A549 (cell line): Measurements from ENCODE around the gene C8A. TPM values are rescaled to one million over a fixed set of nuclear protein-coding genes. Genes with fewer than 3 reads are reported as not detected.

Experiments
- ATAC-seq, 2 experiments: fragments of 200-7000 bp in 1 of 2; fragments of >200 bp in 1 of 2; cut with Nextera tagmentation in 1 of 2; cut with Tn5 transposase in 1 of 2; 3 replicates each; pipeline versions ENCODE4 v1.8.0 to v1.9.1; 2018 to 2020; ENCODE audit warnings: mild to moderate bottlenecking in 1 of 2, moderate library complexity in 1 of 2
- CTCF ChIA-PET: fragments of 300-600 bp; sonication (Branson Sonifier 250); formaldehyde crosslinking; extraction: SDS; loops from one replicate; lab custom pipeline; 2021; ENCODE audit warnings: antibody characterized with exemption, inconsistent platforms; lab: Yijun Ruan, JAX
- POLR2A ChIA-PET: fragments of 350-600 bp; formaldehyde crosslinking; extraction: SDS; loops from one replicate; lab custom pipeline; 2021; ENCODE audit warnings: antibody characterized with exemption, inconsistent platforms; lab: Yijun Ruan, JAX
- DNase-seq, 2 experiments: peaks; one replicate each; pipeline versions ENCODE4 v3.0.0 to v3.0.0-alpha.2; 2011 to 2016; ENCODE audit warnings: low read depth in 1 of 2, low spot score in 1 of 2
- FAIRE-seq: peaks from 2 replicates; lab custom pipeline; 2011; peaks lifted over from hg19 to GRCh38; lab: Jason Lieb, UNC
- H3K27ac ChIP-seq, 2 experiments: fragments of >200 bp; sonication (Bioruptor Twin); formaldehyde crosslinking; 3 replicates each; pipeline ENCODE4 v1.5.1; 2016 to 2017
- H3K4me1 ChIP-seq: fragments of >200 bp; sonication (Bioruptor Twin); formaldehyde crosslinking; 3 replicates; pipeline ENCODE4 v1.6.1; 2016
- H3K4me2 ChIP-seq: fragments of >200 bp; sonication (Bioruptor Twin); formaldehyde crosslinking; 3 replicates; pipeline ENCODE4 v1.6.1; 2016
- H3K4me3 ChIP-seq: fragments of >200 bp; sonication (Bioruptor Twin); formaldehyde crosslinking; 3 replicates; pipeline ENCODE4 v1.5.1; 2016
- H3K9me3 ChIP-seq: fragments of >200 bp; sonication (Bioruptor Twin); formaldehyde crosslinking; 3 replicates; pipeline ENCODE4 v1.6.1; 2016
- ATOH8 ChIP-seq: fragments of 250-450 bp; sonication (Bioruptor Pico); IDR thresholded peaks from 2 replicates; pipeline ENCODE4 v1.5.0; 2020; ENCODE audit warnings: low read depth, mild to moderate bottlenecking, moderate library complexity
- BHLHE40 ChIP-seq: IDR thresholded peaks from 2 replicates; pipeline ENCODE4 v1.6.1; 2012; ENCODE audit warnings: low read depth, low read length, inconsistent platforms
- CEBPB ChIP-seq, 2 experiments: fragments of >200 bp in 1 of 2; sonication (Bioruptor Twin) in 1 of 2; formaldehyde crosslinking in 1 of 2; IDR thresholded peaks; 2 replicates each; pipeline ENCODE4 v1.6.1; 2012 to 2016
- CHD4 ChIP-seq: fragments of 200-600 bp; sonication (generic); IDR thresholded peaks from 2 replicates; pipeline ENCODE4 v1.6.1; 2016; ENCODE audit warnings: antibody characterized with exemption, mild to moderate bottlenecking, borderline replicate concordance
- EHF ChIP-seq: fragments of 250-450 bp; sonication (Bioruptor Pico); IDR thresholded peaks from 2 replicates; pipeline ENCODE4 v1.5.0; 2020; ENCODE audit warnings: mild to moderate bottlenecking
- ESRRA ChIP-seq: fragments of 150-350 bp; IDR thresholded peaks from 2 replicates; pipeline ENCODE4 v1.6.1; 2014; ENCODE audit warnings: mild to moderate bottlenecking, low read length, borderline replicate concordance
- FOSL2 ChIP-seq, 2 experiments: fragments of 450-650 bp in 1 of 2; fragments of >200 bp in 1 of 2; sonication (Bioruptor Twin) in 1 of 2; formaldehyde crosslinking; IDR thresholded peaks; 2 replicates each; pipeline versions ENCODE4 v1.5.0 to v1.6.1; 2016 to 2020; ENCODE audit warnings: mild to moderate bottlenecking in 1 of 2, moderate library complexity in 1 of 2
- GATA3 ChIP-seq: IDR thresholded peaks from 2 replicates; pipeline ENCODE4 v1.6.1; 2012; ENCODE audit warnings: borderline replicate concordance
- HDAC2 ChIP-seq: fragments of 200-600 bp; sonication (generic); IDR thresholded peaks from 2 replicates; pipeline ENCODE4 v1.6.1; 2016
- HES2 ChIP-seq: fragments of >200 bp; sonication (Bioruptor Twin); formaldehyde crosslinking; IDR thresholded peaks from 2 replicates; pipeline ENCODE4 v1.6.1; 2016
- JUN ChIP-seq, 2 experiments: fragments of >200 bp; sonication (Bioruptor Twin); formaldehyde crosslinking; IDR thresholded peaks; 2 replicates in 1 of 2; 3 replicates in 1 of 2; pipeline ENCODE4 v1.6.1; 2016 to 2017
- KDM1A ChIP-seq: fragments of 200-600 bp; sonication (generic); IDR thresholded peaks from 2 replicates; pipeline ENCODE4 v1.6.1; 2016; ENCODE audit warnings: low read depth, mild to moderate bottlenecking
- KDM5A ChIP-seq: fragments of 200-600 bp; sonication (generic); IDR thresholded peaks from 2 replicates; pipeline ENCODE4 v1.6.1; 2016; ENCODE audit warnings: antibody characterized with exemption, mild to moderate bottlenecking
- MYC ChIP-seq: IDR thresholded peaks from 2 replicates; pipeline ENCODE4 v1.6.1; 2012; ENCODE audit warnings: mild to moderate bottlenecking, inconsistent platforms, low read length, improper control_type of control experiment, borderline replicate concordance
- NFE2L2 ChIP-seq: fragments of 150-350 bp; conservative IDR thresholded peaks from 2 replicates; pipeline ENCODE4 v1.6.1; 2014; ENCODE audit warnings: low read length
- POLR2AphosphoS2 ChIP-seq: conservative IDR thresholded peaks from 2 replicates; pipeline ENCODE4 v1.6.1; 2012; ENCODE audit warnings: low read length, improper control_type of control experiment, inconsistent platforms
- RAD21 ChIP-seq, 2 experiments: fragments of >200 bp in 1 of 2; sonication (Bioruptor Twin) in 1 of 2; formaldehyde crosslinking in 1 of 2; IDR thresholded peaks in 1 of 2; conservative IDR thresholded peaks in 1 of 2; 2 replicates in 1 of 2; 3 replicates in 1 of 2; pipeline ENCODE4 v1.6.1; 2012 to 2018; ENCODE audit warnings: inconsistent platforms in 1 of 2
- RARB ChIP-seq: fragments of 250-450 bp; sonication (Bioruptor Pico); IDR thresholded peaks from 2 replicates; pipeline ENCODE4 v1.8.0; 2021; ENCODE audit warnings: mild to moderate bottlenecking, moderate library complexity
- RCOR1 ChIP-seq: fragments of 150-350 bp; IDR thresholded peaks from 2 replicates; pipeline ENCODE4 v1.6.1; 2014; ENCODE audit warnings: antibody characterized with exemption, low read length, low read depth
- RFX5 ChIP-seq: fragments of 450-650 bp; IDR thresholded peaks from 2 replicates; pipeline ENCODE4 v1.7.1; 2014; ENCODE audit warnings: antibody characterized with exemption, mild to moderate bottlenecking, moderate library complexity
- RNF2 ChIP-seq: fragments of 200-600 bp; sonication (generic); IDR thresholded peaks from 2 replicates; pipeline ENCODE4 v1.6.1; 2016; ENCODE audit warnings: low read depth, mild to moderate bottlenecking, antibody characterized with exemption, moderate library complexity, borderline replicate concordance
- ZC3H11A ChIP-seq: fragments of 450-650 bp; IDR thresholded peaks from 2 replicates; pipeline ENCODE4 v1.6.1; 2014; ENCODE audit warnings: antibody characterized with exemption, mild to moderate bottlenecking
- ZNF302 ChIP-seq: fragments of 250-450 bp; sonication (Bioruptor Pico); IDR thresholded peaks from 2 replicates; pipeline ENCODE4 v1.9.0; 2021; ENCODE audit warnings: inconsistent platforms, mild to moderate bottlenecking, moderate library complexity
- ZSCAN20 ChIP-seq: fragments of 250-450 bp; sonication (Bioruptor Pico); IDR thresholded peaks from 2 replicates; pipeline ENCODE4 v1.8.0; 2022; ENCODE audit warnings: mild to moderate bottlenecking, moderate library complexity
- WGBS: methylation state at CpG from one replicate; pipeline ENCODE4 v1.1.6; 2017; ENCODE audit errors: missing lambda C conversion rate; 5-methylcytosine and 5-hydroxymethylcytosine counted together
- polyA plus RNA-seq, 4 experiments: library from polyadenylated mRNA; depleted of rRNA in 3 of 4; stranded (reverse); fragments of >200 nt; fragmentation: RNase III in 1 of 4; extraction: RNeasy Plus Mini Kit Qiagen cat#74134 plus additional on column Dnase treatment in 1 of 4; gene quantifications; 2 replicates in 3 of 4; 3 replicates in 1 of 4; pipeline ENCODE4 v1.2.3, GENCODE V29; 2011 to 2017
- TF ChIP-seq, protein P1 (sequence below): fragments of 150-350 bp; IDR thresholded peaks from 2 replicates; pipeline ENCODE4 v1.6.1; 2014; ENCODE audit warnings: low read depth, mild to moderate bottlenecking, low read length
- TF ChIP-seq, protein P2 (sequence below): IDR thresholded peaks from 2 replicates; pipeline ENCODE4 v1.6.1; 2012

The C8A gene
- polyA plus RNA-seq, 2 of the 4 experiments (the other 2 are of a cell fraction): not detected

GRCh38 chr1:56824938-56825337 lies 29.7 kb upstream of the C8A start:
- no peak for ATAC-seq
- WGBS: 50% methylated on average over 1 of the region's 1 CpG

DNA sequence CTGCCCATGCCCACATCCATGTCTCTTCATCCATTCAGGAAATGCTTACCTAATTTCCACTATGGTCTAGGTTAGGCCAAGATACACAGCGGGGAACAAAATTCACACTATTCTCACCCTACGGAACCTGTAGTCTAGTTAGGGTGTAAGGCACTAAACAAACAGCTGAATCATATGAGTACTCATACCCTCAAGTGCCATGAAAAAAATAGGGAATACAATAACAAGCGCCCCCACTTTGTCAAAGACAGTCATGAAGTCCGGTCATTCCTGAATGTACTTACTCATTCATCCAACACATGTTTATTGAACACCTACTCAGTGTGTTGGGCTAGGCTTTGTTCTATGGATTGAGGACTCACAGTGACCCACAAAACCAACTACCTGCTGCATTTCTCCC lies 29.2 kb upstream of the C8A start:
- H3K4me2 ChIP-seq: no peak overlapping the region
- H3K27ac ChIP-seq: no peak overlapping the region
- H3K9me3 ChIP-seq: no peaks in the 10 kb centered on the region
- ATAC-seq (no peak), FAIRE-seq (no peak), DNase-seq (no peak)
- peaks cover 5% of the 10 kb centered on the region for H3K4me1 ChIP-seq
- WGBS: 14% methylated on average over 4 of the region's 4 CpGs
- H3K4me3 ChIP-seq: no peak overlapping the region
- POLR2A ChIA-PET: no interaction called here
- TF ChIP-seq CEBPB (IDR thresholded peaks at IDR 0.05) (no peak), GATA3 (no peak), BHLHE40 (no peak), HES2 (no peak), ZNF302 (CRISPR knock-in tag) (no peak), NFE2L2 (no peak), CHD4 (no peak), EHF (CRISPR knock-in tag) (no peak), KDM5A (no peak)
- CTCF ChIA-PET: no interaction called here

More at GRCh38 chr1:56824938-56825337, 29.7 kb upstream of the C8A start:
- Histone ChIP-seq H3K27ac (no peak overlapping the region), H3K4me2 (no peak overlapping the region), H3K4me1 (peaks cover 5% of the 10 kb centered on the region), H3K4me3 (no peak overlapping the region), H3K9me3 (no peaks in the 10 kb centered on the region)
- TF ChIP-seq, protein P1, sequence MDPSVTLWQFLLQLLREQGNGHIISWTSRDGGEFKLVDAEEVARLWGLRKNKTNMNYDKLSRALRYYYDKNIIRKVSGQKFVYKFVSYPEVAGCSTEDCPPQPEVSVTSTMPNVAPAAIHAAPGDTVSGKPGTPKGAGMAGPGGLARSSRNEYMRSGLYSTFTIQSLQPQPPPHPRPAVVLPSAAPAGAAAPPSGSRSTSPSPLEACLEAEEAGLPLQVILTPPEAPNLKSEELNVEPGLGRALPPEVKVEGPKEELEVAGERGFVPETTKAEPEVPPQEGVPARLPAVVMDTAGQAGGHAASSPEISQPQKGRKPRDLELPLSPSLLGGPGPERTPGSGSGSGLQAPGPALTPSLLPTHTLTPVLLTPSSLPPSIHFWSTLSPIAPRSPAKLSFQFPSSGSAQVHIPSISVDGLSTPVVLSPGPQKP: no peak
- TF ChIP-seq RARB (no peak), ZSCAN20 (CRISPR knock-in tag) (no peak), JUN (IDR thresholded peaks at IDR 0.05) (no peak), RCOR1 (no peak), RFX5 (no peak), ESRRA (no peak), KDM1A (no peak), CHD4 (no peak), RNF2 (no peak), FOSL2 (IDR thresholded peaks at IDR 0.05) (no peak), FOSL2 (CRISPR knock-in tag; IDR thresholded peaks at IDR 0.05) (no peak), ZC3H11A (no peak), ATOH8 (CRISPR knock-in tag) (no peak), RAD21 (conservative IDR thresholded peaks at IDR 0.05 in 1 of 2, IDR thresholded peaks at IDR 0.05 in 1 of 2) (no peak), POLR2AphosphoS2 (no peak), HDAC2 (no peak), HES2 (no peak), MYC (no peak)
- TF ChIP-seq, protein P2, sequence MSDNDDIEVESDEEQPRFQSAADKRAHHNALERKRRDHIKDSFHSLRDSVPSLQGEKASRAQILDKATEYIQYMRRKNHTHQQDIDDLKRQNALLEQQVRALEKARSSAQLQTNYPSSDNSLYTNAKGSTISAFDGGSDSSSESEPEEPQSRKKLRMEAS: no peak
- ChIA-PET CTCF (no interaction called here), POLR2A (no interaction called here)
- no peak for FAIRE-seq
- DNase-seq: no peak
